ENCODE results near the gene BMERB1.

DNA sequence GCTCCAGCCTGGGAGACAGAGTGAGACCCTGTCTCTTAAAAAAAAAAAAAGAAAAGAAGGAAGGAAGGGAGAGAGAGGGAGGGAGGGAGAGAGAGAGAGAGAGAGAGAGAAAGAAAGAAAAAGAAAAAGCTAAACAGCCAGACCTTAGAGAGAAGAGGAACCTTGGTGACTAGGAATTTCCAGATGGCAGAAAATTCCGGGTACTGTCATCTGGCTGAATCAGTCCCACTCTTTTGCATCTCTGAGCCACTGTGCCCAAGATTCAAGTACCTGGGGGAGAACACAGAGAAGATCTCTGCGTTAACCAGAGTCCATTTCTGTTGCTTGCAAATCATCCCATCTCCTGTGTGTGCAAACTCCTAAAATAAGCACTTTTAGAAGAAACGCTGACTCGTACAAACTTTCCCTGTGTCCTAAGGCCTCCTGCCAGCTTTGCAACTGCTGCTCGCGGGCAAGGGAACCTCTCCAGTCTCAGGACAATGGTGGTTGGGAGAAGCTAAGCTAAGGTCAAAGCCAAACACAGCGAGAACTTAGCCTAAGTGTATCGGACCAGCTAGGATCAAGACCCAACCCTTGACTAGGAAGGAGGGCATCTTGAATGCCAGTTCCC lies 18.0 kb downstream of the BMERB1 start:
- TF ChIP-seq, protein P1, sequence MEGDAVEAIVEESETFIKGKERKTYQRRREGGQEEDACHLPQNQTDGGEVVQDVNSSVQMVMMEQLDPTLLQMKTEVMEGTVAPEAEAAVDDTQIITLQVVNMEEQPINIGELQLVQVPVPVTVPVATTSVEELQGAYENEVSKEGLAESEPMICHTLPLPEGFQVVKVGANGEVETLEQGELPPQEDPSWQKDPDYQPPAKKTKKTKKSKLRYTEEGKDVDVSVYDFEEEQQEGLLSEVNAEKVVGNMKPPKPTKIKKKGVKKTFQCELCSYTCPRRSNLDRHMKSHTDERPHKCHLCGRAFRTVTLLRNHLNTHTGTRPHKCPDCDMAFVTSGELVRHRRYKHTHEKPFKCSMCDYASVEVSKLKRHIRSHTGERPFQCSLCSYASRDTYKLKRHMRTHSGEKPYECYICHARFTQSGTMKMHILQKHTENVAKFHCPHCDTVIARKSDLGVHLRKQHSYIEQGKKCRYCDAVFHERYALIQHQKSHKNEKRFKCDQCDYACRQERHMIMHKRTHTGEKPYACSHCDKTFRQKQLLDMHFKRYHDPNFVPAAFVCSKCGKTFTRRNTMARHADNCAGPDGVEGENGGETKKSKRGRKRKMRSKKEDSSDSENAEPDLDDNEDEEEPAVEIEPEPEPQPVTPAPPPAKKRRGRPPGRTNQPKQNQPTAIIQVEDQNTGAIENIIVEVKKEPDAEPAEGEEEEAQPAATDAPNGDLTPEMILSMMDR (IDR thresholded peaks at IDR 0.05) = no peak
- TF ChIP-seq POLR2AphosphoS5 (IDR thresholded peaks at IDR 0.05) = no peak
